Measurements from ENCODE around the gene PSME1.

- TF ChIP-seq CTCF (IDR thresholded peaks at IDR 0.05) (no peak), POLR2A (IDR thresholded peaks at IDR 0.05) (no peak)
These were observed 3.8 kb upstream of the PSME1 start for GRCh38 chr14:24132061-24132685.
